ENCODE results near the gene KIF26A.
A peak's percentile ranks its signal among the peaks of the same experiment; 100 is the strongest.

DNA sequence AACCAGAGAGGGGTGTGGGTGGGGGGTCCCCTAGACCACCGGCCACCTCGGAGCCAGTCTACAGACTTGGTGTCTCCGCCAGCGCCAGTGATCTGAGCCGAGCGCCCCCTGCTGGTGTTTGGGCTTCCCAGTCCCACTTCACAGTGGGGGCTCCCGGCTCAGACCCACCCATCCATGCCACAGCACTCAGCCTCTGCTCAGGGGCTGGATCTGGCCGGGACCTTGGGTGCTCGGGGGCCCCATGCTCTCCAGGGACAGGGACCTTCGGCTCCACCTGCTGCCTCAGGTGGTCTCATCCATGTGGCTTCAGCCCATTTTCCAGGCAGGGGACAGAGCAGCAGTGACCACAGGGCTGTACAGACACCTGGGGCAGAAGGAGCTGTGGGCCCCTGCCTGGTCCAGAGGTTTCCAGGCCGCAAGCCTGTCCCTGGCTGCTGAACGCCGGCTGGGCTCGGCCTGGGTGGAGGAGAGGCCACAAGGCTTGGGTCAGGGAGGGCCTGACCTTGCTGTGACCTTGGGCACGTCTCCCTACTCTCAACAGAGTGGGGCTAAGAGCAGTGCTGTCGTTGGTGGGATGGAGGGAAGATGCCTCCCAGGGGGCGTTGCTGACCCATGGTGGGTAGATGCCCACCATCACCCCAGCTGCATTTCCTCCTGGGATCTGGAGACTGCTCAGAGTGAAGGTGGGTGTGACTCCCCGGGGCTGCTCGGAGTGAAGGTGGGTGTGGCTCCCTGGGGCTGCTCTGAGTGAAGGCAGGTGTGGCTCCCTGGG, 86.3 kb downstream of the KIF26A start:
- TF ChIP-seq, protein P1, sequence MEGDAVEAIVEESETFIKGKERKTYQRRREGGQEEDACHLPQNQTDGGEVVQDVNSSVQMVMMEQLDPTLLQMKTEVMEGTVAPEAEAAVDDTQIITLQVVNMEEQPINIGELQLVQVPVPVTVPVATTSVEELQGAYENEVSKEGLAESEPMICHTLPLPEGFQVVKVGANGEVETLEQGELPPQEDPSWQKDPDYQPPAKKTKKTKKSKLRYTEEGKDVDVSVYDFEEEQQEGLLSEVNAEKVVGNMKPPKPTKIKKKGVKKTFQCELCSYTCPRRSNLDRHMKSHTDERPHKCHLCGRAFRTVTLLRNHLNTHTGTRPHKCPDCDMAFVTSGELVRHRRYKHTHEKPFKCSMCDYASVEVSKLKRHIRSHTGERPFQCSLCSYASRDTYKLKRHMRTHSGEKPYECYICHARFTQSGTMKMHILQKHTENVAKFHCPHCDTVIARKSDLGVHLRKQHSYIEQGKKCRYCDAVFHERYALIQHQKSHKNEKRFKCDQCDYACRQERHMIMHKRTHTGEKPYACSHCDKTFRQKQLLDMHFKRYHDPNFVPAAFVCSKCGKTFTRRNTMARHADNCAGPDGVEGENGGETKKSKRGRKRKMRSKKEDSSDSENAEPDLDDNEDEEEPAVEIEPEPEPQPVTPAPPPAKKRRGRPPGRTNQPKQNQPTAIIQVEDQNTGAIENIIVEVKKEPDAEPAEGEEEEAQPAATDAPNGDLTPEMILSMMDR (IDR thresholded peaks at IDR 0.05): peak in 1 of 3 experiments; percentile 27
- TF ChIP-seq POLR2A (IDR thresholded peaks at IDR 0.05; ENCODE audit: low read depth) (no peak), POLR2AphosphoS5 (IDR thresholded peaks at IDR 0.05) (no peak), EP300 (IDR thresholded peaks at IDR 0.05) (no peak)

Data from esophagus muscularis mucosa (tissue), 4 donors.